ENCODE data around the gene CD79B. TPM values are rescaled to one million over a fixed set of nuclear protein-coding genes. Genes with fewer than 3 reads are reported as not detected.
"Not testable (repeated sequence)": the region's sequence is repeated elsewhere in the genome, so short reads cannot be mapped to it uniquely, and the experiment has no call there.

CD79B gene
- total and polyA plus RNA-seq, 9 of the 15 experiments (the other 6 are each of a cell fraction or from before 2014, with no cell fraction given), result 0.15 to 0.62 (median 0.44) TPM; not detected in 2

- TF ChIP-seq CHD7 (IDR thresholded peaks at IDR 0.05; ENCODE audit: low read depth, low read length), result no peak
These were observed 12.8 kb downstream of the CD79B start (continued) for GRCh38 chr17:63919311-63919723.

GRCh38 chr17:63918789-63919305, 13.3 kb downstream of the CD79B start, which contains the start of gene GH1:
TSS of gene GH1 (minus strand) at chr17:63918839. CDS start at chr17:63918776, 63 bp downstream.
- peak within 1 kb of the TSS; percentile 63; the same call in 1 of the 2 replicates for H2AFZ ChIP-seq (ENCODE audit: low read depth, low read length)
- ChIA-PET CTCF (ENCODE audit: low intra/inter-chr PET ratio) (interaction anchor here (0.6 to 2.0 kb wide), 5 partner anchors 71 to 500 kb away, joined by 3 to 10 read pairs (median 4); no protein-coding TSS in a partner anchor), POLR2A (interaction anchor here (0.6 to 1.6 kb wide), 6 partner anchors 11 to 384 kb away, joined by 3 to 6 read pairs (median 4); no protein-coding TSS in a partner anchor)
- not testable (repeated sequence) for H3K79me2 ChIP-seq (ENCODE audit: control insufficient read depth, insufficient read depth, low read length); H3K9me3 ChIP-seq (replicated peaks; ENCODE audit: control insufficient read depth, insufficient read depth, low read depth, low read length); H3K4me3 ChIP-seq; H4K20me1 ChIP-seq (replicated peaks; ENCODE audit: control insufficient read depth, insufficient read depth, low read length); H3K4me1 ChIP-seq (replicated peaks in 1 of 2; ENCODE audit: control insufficient read depth in 2 of 2, insufficient read depth in 2 of 2, low read length in 2 of 2); FAIRE-seq; BruUV-seq (replicated peaks); H3K36me3 ChIP-seq (ENCODE audit: control insufficient read depth, insufficient read depth, low read length); H3K27ac ChIP-seq (ENCODE audit: extremely low read depth, low read depth, low read length); H3K9me1 ChIP-seq (ENCODE audit: control insufficient read depth, insufficient read depth, low read length); H3K4me2 ChIP-seq (ENCODE audit: insufficient read depth, low read length); ATAC-seq
- H3K27me3 ChIP-seq (ENCODE audit: control insufficient read depth in 2 of 2, insufficient read depth in 2 of 2, low read length in 2 of 2), result peaks cover 3 to 29% of the 10 kb centered on the region in 2 experiments; a peak in 4 of 5 replicates
- DNase-seq (ENCODE audit: extremely low read depth in 1 of 4, low spot score in 3 of 4), result peak in 1 of 4 experiments; percentile 5
- in situ Hi-C loops (cut with MboI), result loop anchor here (10.0 kb wide), 2 partner anchors 106 to 366 kb away; partner anchors contain the start of gene ICAM2
- intact Hi-C loops (cut with micrococcal nuclease), result loop anchor here (1.0 to 10.0 kb wide), 6 partner anchors 28 to 366 kb away; partner anchors contain the start of gene ERN1
- WGBS (ENCODE audit: insufficient coverage, low coverage, missing lambda C conversion rate), result 20% methylated on average over 10 of the region's 10 CpGs
- H3K9ac ChIP-seq (ENCODE audit: insufficient read depth in 1 of 2, low read depth in 2 of 2, low read length in 2 of 2), result 0 out of 4 replicates have a peak within 1 kb of the TSS, but pooled peaks of 1 of the 2 experiments have one; percentile 26
